Skin epidermis (tissue), 12 donors: ENCODE data around the gene GRID2.

ENCODE experiments used
- H3K27ac ChIP-seq, 21 experiments: fragments of 200-600 bp; sonication (generic) in 11 of 21; one replicate each; pipeline ENCODE4 v1.5.0; 2020; ENCODE audit warnings: mild to moderate bottlenecking in 3 of 21, inconsistent platforms in 2 of 21, moderate library complexity in 2 of 21
- H3K4me3 ChIP-seq, 7 experiments: fragments of 200-600 bp; sonication (generic) in 2 of 7; one replicate each; pipeline ENCODE4 v1.5.0; 2020; ENCODE audit warnings: inconsistent platforms in 2 of 7, mild to moderate bottlenecking in 2 of 7, moderate library complexity in 1 of 7

GRID2 gene

DNA sequence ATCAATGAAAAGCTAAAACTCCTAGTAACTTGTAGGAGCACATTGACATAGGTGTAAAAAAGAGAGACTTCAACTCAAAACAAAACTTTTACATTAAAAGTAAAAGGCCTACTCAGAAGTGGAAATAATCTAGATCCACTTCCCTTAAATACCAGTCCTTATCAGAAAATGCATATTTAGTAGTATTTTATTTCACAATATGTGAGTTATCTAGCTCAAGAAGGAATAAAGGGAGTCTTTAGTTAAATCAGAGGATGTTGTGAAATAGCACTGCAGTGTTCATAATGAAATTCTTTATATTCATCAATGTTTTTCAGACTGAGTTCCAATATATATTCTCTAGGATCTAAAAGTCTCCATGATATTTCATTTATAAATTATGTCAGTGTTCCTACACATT lies 715.0 kb downstream of the GRID2 start:
- Histone ChIP-seq H3K4me3 (no peak overlapping the region), H3K27ac (no peak overlapping the region)

DNA sequence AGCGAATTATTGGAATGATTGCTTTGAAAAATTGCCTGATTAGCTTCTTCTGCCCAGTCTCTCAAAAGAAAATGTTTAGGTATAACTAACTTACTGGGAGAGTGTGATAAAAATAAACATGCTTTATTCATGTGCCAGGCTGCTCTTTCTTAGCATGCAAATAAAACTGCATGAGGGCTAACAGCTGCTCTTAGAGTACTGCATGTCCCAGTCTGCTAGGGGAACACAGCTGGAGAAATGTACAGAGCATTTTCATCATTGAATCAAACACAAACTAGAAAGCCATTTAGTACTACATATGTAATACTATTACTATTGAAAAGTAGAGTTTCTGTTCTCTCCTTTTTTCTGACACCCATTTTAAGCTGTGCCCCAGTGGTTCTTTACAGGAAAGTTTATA lies 726.0 kb downstream of the GRID2 start:
- no peak overlapping the region for H3K4me3 ChIP-seq
- H3K27ac ChIP-seq, result no peak overlapping the region

DNA sequence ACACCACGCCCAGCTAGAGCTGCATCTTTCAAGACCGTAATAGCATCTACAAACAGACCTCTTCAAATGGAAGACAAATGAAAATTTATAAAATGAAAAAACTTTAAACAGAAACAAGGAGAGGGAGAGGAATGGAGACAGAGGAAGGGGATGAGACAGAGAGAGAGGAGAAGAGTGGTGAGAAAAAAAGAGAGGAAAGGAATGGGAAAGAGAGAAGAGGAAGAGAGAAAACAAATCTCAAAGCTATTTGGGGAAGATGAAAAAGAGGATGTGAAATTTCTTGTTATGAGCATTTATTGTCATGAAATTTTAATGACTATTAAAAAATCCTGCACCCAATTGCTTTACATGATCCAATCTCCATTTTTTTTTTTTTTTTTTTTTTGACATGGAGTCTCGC lies 726.9 kb downstream of the GRID2 start:
- H3K27ac ChIP-seq, result no peak overlapping the region

DNA sequence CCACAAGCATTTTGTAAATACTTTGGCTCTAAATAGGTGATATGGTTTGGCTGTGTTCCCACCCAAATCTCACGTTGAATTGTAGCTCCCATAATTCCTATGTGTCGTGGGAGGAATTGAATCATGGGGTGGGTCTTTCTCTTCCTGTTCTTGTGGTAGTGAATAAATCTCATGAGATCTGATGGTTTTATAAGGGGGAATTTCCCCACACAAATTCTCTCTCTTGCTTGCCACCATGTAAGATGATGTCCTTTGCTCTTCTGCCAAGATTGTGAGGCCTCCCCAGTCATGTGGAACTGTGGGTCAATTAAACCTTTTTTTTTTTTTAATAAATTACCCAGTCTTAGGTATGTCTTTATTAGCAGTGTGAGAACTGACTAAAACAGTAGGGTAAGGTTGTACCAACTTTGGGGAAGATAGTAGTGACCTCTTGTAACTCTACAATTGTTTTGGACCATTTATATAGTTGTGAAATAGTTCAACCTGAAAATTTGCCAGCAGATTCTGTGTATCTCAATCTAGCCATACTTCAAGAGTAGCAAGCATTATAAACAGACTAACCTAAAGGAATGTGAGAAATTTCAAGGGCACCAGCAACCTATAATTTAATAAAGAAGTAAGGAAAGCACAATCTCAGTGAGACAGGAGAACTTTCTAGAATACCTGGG lies 727.8 kb downstream of the GRID2 start:
- no peak overlapping the region for H3K27ac ChIP-seq
- H3K4me3 ChIP-seq, result no peak overlapping the region

More for the DNA sequence above, 726.9 kb downstream of the GRID2 start:
- no peak overlapping the region for H3K4me3 ChIP-seq

DNA sequence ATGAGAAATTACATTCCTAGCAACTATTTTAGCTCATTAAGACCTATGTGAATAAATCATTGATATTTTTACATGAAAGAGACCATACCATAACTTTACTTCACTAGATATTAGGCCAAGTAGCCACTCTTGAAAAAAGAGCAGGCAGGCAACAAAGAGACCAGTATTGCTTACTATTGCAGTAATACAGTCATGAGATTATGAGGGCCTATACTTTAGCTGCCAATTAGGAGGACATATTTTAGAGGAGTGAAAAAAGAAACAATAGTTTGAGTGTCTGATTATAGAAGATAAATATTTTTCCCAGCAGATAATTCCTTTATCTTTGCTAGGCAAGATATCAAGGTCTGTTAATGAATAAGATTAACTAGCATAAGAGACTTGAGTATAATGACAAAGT lies 739.0 kb downstream of the GRID2 start:
- H3K4me3 ChIP-seq, result no peak overlapping the region
- H3K27ac ChIP-seq, result no peak overlapping the region

DNA sequence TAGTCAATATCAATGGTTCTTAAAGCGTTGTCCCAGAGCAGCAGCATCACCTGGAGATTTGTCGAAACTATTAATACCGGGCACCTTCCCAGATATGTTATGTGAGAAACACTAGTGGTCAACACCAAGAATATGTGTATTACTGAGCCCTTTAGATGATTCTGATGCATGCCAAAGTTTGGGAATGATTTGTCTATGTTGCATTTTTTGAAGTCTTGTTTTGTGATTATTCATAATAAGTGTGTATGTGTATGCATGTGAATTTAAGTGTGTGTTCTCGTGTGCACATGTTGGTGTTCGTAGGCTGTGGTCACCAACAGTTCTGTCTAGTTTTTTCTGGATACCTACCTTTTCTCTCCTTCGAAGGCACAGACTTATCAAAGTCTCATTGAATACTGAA lies 749.4 kb downstream of the GRID2 start:
- no peak overlapping the region for H3K27ac ChIP-seq
- H3K4me3 ChIP-seq, result no peak overlapping the region

DNA sequence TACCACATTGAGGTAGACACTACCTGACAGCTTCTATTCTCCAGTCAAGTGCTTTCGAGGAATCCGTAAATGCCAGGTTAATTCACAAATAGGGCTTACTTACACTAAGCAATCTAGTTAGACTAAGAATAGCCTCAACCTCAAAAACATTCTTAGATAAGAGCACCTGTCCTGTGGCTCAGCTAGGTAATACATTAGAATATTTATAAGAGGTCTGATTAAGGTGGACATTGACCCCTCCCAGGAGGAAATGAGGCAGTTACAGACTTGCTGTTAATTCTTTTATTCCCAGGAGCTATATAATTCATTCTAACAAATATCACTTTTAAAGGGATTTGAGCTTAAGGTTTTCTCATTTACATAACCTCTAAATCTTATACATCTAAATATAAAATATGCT lies 758.1 kb downstream of the GRID2 start:
- no peak overlapping the region for H3K4me3 ChIP-seq

DNA sequence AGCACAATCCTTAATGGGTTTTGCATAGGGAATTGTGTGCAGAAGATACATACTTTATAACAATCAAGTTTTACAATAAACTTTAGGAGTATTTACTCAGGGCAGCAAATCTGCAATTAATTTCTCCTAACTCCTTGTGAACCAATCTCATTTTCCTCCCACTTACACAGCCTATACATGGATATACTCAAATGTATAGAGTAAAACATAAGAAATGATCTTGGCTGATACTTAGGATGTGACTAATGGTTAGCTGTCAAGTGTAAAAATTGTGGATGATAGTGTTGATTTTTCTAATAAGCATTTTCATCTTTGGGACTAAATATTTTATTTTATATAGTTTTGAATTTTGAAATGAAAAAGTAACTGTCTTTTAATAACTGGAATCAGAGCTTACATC lies 759.6 kb downstream of the GRID2 start:
- no peak overlapping the region for H3K27ac ChIP-seq
- no peak overlapping the region for H3K4me3 ChIP-seq

More for the DNA sequence above, 758.1 kb downstream of the GRID2 start:
- no peak overlapping the region for H3K27ac ChIP-seq

DNA sequence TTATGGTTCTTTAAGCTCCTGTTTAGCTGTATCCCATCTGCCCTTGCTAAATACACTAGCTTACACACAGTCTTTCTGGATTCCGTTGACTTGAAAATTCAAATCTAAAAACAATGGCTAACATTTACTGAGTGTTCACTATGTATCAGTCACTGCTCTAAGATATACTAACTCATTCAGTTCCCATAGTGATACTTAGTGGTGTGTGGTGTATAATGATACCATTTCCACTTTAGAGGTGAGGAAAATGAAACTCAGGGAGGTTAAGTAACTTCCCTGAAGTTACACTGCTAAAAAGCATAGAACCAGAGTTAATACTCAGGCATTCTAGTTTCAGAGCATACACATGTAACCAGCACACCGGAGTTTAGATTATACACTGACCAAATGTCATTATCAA lies 762.0 kb downstream of the GRID2 start:
- Histone ChIP-seq H3K4me3 (no peak overlapping the region), H3K27ac (no peak overlapping the region)

DNA sequence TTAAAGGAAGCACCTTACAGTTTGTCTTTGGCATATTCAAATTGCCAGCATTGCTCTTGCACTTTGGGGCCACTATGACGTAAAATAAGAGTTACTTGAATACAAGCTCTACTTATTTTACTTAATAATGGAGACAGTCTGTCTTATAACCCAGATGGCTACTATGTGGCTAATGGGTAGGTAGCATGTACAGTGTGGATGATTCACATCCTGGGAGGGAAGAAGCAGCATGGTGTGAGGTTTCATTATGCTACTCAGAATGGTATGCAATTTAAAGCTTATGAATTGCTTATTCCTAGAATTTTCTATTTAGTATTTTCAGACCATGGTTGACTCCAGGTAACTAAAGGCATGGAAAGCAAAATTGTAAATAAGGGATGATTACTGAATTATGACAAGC lies 763.0 kb downstream of the GRID2 start:
- Histone ChIP-seq H3K4me3 (no peak overlapping the region), H3K27ac (no peak overlapping the region)

DNA sequence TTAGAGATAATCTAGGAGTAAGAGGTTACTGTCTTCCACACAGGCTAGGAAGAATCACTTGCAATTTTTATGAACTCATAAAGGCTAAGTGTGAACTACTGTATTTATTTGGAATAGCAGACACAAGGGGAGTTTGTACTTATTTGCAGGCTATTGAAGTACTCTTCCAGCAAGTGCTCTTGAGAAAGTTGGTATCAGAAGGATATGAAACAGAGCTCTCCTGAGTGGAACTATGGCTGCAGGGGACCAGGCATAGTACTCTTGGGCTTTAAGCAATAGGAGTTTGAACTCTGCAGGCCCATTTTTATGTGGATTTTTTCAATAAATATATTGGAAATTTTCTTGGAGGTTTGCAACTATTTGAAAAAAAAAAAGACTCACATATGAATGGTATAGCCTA lies 768.5 kb downstream of the GRID2 start:
- Histone ChIP-seq H3K27ac (no peak overlapping the region), H3K4me3 (no peak overlapping the region)

DNA sequence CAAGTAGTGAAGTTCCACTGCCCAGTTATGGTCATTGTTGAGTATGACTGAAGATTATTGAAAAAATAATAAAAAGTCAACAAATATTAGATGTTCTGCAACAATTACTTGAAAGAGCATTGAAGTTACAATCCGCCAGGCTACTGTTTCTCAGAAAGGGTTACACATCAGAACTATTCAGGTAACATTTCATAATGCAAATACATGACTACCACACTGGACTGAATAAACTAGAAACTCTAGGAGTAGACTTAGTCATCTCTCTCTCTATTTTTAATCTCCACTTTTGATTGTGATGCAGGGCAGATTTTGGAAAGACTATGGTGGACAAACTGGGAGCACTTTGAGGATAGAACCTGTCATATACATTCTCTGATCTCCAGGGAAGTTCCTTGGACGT lies 776.5 kb downstream of the GRID2 start:
- Histone ChIP-seq H3K4me3 (no peak overlapping the region), H3K27ac (no peak overlapping the region)

DNA sequence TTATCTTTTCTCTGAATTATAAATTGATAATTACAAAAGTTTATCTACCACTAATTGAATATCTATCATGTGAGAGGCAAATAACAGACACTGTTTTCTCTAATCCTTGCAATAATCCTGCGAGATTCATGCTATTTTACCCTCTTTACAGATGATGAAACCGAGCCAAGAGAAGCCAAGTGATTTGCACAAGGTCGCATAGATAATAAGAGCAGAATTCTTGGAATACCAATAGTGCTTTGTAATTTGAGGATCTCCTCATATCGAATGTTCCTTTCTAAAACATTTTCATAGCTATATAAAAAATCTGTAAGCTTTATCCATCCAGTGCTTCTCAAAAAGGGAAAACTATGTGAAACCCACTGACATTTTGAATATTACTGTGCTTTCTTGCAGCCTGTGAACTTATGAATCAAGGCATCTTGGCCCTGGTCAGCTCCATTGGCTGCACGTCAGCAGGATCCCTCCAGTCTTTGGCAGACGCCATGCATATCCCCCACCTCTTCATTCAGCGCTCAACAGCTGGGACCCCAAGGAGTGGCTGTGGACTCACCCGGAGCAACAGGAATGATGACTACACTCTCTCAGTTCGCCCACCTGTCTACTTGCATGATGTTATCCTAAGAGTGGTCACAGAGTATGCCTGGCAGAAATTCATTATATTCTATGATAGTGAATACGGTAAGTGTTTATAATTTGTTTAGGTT lies 781.0 kb downstream of the GRID2 start:
- no peak overlapping the region for H3K4me3 ChIP-seq
- H3K27ac ChIP-seq, result no peak overlapping the region

DNA sequence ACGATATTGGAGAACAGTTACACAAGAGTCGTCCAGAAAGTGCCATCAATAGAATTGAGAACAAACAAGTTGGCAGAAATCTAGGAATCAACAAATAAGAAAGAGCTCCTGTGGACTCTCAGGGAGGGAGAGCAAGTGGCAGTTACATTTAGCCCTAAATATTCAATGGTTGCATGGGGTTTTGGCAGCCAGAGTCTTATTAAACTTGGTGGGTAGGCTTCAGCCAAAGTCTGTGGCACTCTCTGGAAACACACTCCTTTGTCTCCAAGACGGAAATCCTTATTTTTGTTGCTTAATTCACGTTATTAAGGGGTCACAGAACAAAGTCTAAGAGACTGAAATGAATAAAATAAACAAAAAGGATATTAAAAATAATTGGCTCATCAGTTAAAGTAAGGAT lies 782.6 kb downstream of the GRID2 start:
- Histone ChIP-seq H3K4me3 (no peak overlapping the region), H3K27ac (no peak overlapping the region)

DNA sequence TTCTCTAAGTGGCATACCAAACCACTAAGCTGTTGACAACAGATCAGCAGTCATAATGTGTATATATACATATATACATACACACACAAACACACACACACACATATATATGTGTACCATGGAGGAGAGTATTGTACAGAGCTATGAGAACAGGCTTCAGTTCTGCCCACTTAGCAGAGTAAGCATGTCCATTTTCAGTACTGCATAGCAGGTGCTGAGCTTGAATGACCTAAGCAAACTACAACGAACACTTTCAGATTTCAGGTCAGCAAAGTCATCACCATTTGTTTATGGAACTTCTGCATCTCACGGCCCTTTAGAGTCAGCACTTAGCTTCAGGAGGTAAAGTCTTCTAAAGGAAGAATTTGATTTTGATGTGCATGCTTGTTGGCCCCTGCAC lies 789.0 kb downstream of the GRID2 start:
- H3K4me3 ChIP-seq, result no peak overlapping the region
- no peak overlapping the region for H3K27ac ChIP-seq

DNA sequence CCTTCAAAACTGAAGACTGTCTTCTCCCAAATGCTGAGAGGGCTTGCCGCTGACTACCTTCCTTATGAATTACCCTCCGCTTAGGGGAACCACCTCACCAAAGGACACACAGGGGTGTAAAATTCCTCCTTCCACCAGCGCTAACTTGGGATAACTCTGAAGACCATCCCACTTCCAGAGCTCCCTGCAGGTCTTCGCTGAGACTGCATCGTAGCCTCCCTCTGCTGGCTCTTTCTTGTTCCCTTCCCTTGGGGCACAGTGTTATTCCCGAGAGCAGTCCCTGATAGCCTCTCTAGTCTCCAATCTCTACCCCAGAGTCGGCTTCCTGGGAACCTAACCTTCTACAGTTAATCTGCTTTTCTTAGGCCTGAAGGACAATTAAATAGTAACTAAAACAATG lies 799.3 kb downstream of the GRID2 start:
- Histone ChIP-seq H3K27ac (no peak overlapping the region), H3K4me3 (no peak overlapping the region)

DNA sequence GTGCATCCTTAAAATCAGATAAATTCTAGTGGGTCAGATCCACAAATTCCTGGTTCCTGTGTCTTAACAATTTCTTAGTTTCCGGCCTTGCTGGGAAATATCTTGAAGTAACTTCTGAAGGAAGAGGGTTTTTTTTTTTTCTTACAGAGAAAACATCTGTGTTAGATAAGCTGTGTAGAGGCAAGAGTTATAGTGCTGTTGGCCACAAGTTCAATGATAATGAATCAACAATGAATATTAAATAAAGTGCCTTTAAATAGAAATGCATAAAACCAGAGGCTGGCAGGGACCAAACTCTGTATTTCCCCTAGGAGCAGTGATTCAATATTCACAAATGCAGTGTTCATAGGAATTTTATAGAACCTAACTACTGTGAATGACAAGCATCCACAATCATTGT lies 812.9 kb downstream of the GRID2 start:
- H3K27ac ChIP-seq, result no peak overlapping the region
- no peak overlapping the region for H3K4me3 ChIP-seq

DNA sequence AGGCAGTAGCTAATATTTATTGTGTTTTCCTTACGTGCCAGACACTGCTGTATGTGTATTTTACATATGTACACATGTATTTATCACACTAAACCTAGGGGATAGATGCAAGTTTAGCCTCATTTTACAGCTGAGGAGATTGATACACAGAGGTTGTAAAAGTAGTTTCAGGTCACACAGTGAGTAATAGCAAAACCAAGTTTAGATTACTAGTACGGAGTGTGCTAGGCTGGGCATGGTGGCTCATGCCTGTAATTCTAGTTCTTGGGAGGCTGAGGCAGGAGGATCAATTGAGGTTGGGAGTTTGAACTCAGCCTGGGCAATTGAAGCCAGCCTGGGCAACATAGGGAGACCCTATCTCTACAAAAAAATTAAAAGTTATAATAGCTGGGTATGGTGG lies 823.7 kb downstream of the GRID2 start:
- H3K27ac ChIP-seq, result no peak overlapping the region
- no peak overlapping the region for H3K4me3 ChIP-seq

DNA sequence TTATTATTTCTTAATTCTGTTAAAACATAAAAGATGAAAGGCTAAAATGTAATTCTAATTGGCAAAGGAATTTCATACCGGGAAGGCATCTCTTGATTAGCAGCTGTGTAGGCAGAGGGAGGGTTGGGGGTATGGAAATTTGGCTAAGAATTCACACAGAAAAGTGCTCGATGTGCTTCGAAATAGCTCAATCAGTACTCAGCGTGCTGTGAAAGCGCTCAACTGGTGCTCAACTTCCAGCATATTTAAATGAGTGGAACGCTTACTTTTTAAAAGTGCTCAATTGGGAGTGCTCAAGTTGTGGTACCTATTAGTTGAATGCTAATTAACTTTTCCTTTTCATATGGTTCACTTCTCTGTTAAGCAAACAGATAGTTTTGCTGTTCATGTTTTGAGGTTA lies 828.9 kb downstream of the GRID2 start:
- H3K27ac ChIP-seq, result no peak overlapping the region

DNA sequence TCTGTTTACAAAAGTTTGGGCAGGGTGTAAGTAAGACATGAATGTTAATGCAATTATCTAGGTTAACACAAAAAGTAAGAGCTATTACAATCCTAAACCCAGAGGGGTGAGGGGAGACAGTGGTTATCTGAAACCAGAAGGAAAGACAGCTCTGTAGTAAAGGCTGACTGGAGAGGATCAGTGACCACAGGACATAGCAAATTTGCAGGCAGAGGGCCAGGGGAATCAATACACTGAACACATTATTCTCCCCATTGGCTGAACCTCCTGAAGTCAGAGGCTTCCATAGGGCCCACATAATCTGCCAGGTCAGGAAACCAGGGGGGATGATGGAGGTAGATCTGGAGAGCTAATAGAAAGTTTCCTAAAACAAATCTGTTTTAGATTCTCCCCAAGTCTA lies 835.4 kb downstream of the GRID2 start:
- Histone ChIP-seq H3K27ac (no peak overlapping the region), H3K4me3 (no peak overlapping the region)

More for the DNA sequence above, 828.9 kb downstream of the GRID2 start:
- H3K4me3 ChIP-seq, result no peak overlapping the region

DNA sequence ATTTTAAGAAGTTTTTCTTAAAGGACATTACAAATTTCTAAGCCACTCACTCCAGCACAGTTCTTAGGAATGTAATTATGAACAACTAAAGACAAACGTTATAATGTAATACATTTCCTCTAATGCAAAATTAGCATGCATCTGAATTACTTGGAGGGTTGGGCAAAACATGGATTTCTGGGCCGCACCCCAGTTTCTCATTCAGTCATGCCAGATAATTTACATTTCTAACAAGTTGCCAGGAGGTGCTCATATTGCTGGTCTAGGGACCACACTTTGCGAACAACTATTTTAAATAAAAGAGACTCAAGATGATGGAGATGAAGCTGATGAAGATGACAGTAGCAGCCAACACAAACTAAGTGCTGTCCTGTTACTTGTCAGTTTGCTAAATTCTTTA lies 840.1 kb downstream of the GRID2 start:
- H3K27ac ChIP-seq, result no peak overlapping the region

DNA sequence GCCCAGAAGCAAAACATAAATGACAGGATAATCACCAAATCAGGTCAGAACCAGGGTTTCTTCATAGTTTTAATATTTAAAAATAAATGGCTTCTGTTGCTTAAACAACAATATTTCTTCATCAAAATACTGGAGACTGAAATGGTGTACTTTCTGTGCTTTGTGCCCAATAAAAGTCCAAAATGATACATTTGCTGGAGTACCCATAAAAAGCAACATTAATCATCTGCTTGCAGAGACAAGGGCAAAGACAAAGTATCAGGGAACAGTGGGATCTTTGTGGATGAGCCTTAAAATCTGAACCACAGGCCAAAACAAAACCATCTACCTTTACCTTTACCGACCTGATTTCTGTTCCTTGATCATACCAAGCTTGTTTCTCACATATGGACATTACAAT lies 840.9 kb downstream of the GRID2 start:
- Histone ChIP-seq H3K27ac (no peak overlapping the region), H3K4me3 (no peak overlapping the region)

More for the DNA sequence above, 840.1 kb downstream of the GRID2 start:
- no peak overlapping the region for H3K4me3 ChIP-seq
